GM21619 (cell line): Measurements from ENCODE around the gene CTSS.
"Not testable (repeated sequence)": the region's sequence is repeated elsewhere in the genome, so short reads cannot be mapped to it uniquely, and the experiment has no call there.

ENCODE experiments used
- ATAC-seq: cut with Tn5 transposase; IDR thresholded peaks from one replicate; pipeline ENCODE4 v1.9.1; 2021; ENCODE audit not compliant: unreplicated experiment

The CTSS gene

GRCh38 chr1:150765296-150765976 lies at the start of gene CTSS:
TSS of gene CTSS (minus strand) at chr1:150765778. CDS start at chr1:150764763, 1,015 bp downstream.
- ATAC-seq, result peak; percentile 76

- ATAC-seq, result no peak
Observed at GRCh38 chr1:150813028-150813707, 47.6 kb upstream of the CTSS start.

GRCh38 chr1:150810958-150811659 lies 45.5 kb upstream of the CTSS start:
- no peak for ATAC-seq

- no peak for ATAC-seq
Observed at GRCh38 chr1:150809651-150810050, 44.1 kb upstream of the CTSS start.

- ATAC-seq, result no peak
Observed at GRCh38 chr1:150808846-150809245, 43.3 kb upstream of the CTSS start.

GRCh38 chr1:150808121-150808520 lies 42.5 kb upstream of the CTSS start, which contains the start of gene CTSK:
TSS of gene CTSK (minus strand) at chr1:150808260. CDS start at chr1:150806805, 1,455 bp downstream.
- ATAC-seq, result no peak

- ATAC-seq, result no peak
Observed at GRCh38 chr1:150807249-150808023, 41.9 kb upstream of the CTSS start.

GRCh38 chr1:150805899-150806298 lies 40.3 kb upstream of the CTSS start:
- ATAC-seq, result no peak

- ATAC-seq, result no peak
Observed at GRCh38 chr1:150804671-150805070, 39.1 kb upstream of the CTSS start.

- ATAC-seq, result no peak
Observed at GRCh38 chr1:150799089-150799488, 33.5 kb upstream of the CTSS start.

GRCh38 chr1:150798525-150798924 lies 32.9 kb upstream of the CTSS start:
- ATAC-seq, result no peak

GRCh38 chr1:150796374-150796773 lies 30.8 kb upstream of the CTSS start:
- no peak for ATAC-seq

- ATAC-seq, result not testable (repeated sequence)
Observed at GRCh38 chr1:150793778-150794177, 28.2 kb upstream of the CTSS start.

GRCh38 chr1:150793221-150793620 lies 27.6 kb upstream of the CTSS start:
- ATAC-seq, result no peak

GRCh38 chr1:150791585-150791984 lies 26.0 kb upstream of the CTSS start:
- no peak for ATAC-seq

GRCh38 chr1:150789396-150789795 lies 23.8 kb upstream of the CTSS start:
- ATAC-seq, result no peak

GRCh38 chr1:150788946-150789345 lies 23.4 kb upstream of the CTSS start:
- ATAC-seq, result no peak

- ATAC-seq, result no peak
Observed at GRCh38 chr1:150787455-150787854, 21.9 kb upstream of the CTSS start.

GRCh38 chr1:150780510-150780909 lies 14.9 kb upstream of the CTSS start:
- no peak for ATAC-seq

GRCh38 chr1:150778409-150778808 lies 12.8 kb upstream of the CTSS start:
- ATAC-seq, result no peak

GRCh38 chr1:150777544-150777943 lies 12.0 kb upstream of the CTSS start:
- ATAC-seq, result no peak
